Measurements from ENCODE around the gene ZBTB16. TPM values are rescaled to one million over a fixed set of nuclear protein-coding genes. Genes with fewer than 3 reads are reported as not detected.

Gene ZBTB16
- total and polyA plus RNA-seq, 7 donors = 9.9 to 197 (median 99.5) TPM

GRCh38 chr11:114121138-114121537, 61.6 kb downstream of the ZBTB16 start:
- 95% methylated on average over 6 of the region's 6 CpGs for WGBS, 2 donors
- Histone ChIP-seq H3K4me1 (peaks cover 0 to 86% (median 76%) of the 10 kb centered on the region in 4 donors), H3K27ac (peak overlapping the region; percentile 31 to 71 (median 48))

GRCh38 chr11:114121804-114122504, 62.4 kb downstream of the ZBTB16 start:
- Histone ChIP-seq H3K4me1 (peaks cover 0 to 88% (median 79%) of the 10 kb centered on the region in 4 donors), H3K27me3 (no peaks in the 10 kb centered on the region), H3K27ac (peak overlapping the region; percentile 31 to 71 (median 48)), H3K4me3 (no peak overlapping the region), H3K9me3 (no peaks in the 10 kb centered on the region), H3K36me3 (peaks cover 0 to 45% (median 4%) of the 10 kb centered on the region in 4 donors)
- intact Hi-C loops (cut with DNase I) = no loop called here
- DNase-seq = peak; percentile 59
- 54 to 71% methylated on average over 6 of the region's 6 CpGs for WGBS, 2 donors
- TF ChIP-seq POLR2A (IDR thresholded peaks at IDR 0.05) (no peak), POLR2AphosphoS5 (IDR thresholded peaks at IDR 0.05) (peak in 1 of 4 donors; percentile 8), EP300 (IDR thresholded peaks at IDR 0.05) (peak in 2 of 4 donors; percentile 39 to 50), CTCF (IDR thresholded peaks at IDR 0.05) (no peak)

More at GRCh38 chr11:114121138-114121537, 61.6 kb downstream of the ZBTB16 start:
- Histone ChIP-seq H3K27me3 (no peaks in the 10 kb centered on the region), H3K36me3 (peaks cover 0 to 37% (median 4%) of the 10 kb centered on the region in 4 donors), H3K4me3 (no peak overlapping the region), H3K9me3 (no peaks in the 10 kb centered on the region)
- intact Hi-C loops (cut with DNase I) = no loop called here
- TF ChIP-seq POLR2A (IDR thresholded peaks at IDR 0.05) = no peak
- no peak for TF ChIP-seq EP300 (IDR thresholded peaks at IDR 0.05)
- TF ChIP-seq POLR2AphosphoS5 (IDR thresholded peaks at IDR 0.05) = no peak
- TF ChIP-seq CTCF (IDR thresholded peaks at IDR 0.05) = no peak
- DNase-seq = no peak

- H3K36me3 ChIP-seq = peaks cover 0 to 52% (median 10%) of the 10 kb centered on the region in 4 donors
- intact Hi-C loops (cut with DNase I) = no loop called here
Observed at GRCh38 chr11:114122686-114123085, 63.2 kb downstream of the ZBTB16 start.

GRCh38 chr11:114123692-114124330, 64.3 kb downstream of the ZBTB16 start:
- peak; percentile 58 for DNase-seq
- H3K4me1 ChIP-seq = peaks cover 0 to 96% (median 95%) of the 10 kb centered on the region in 4 donors
- intact Hi-C loops (cut with DNase I) = no loop called here
- WGBS, 2 donors = 96 to 97% methylated on average over 11 of the region's 11 CpGs
- TF ChIP-seq CTCF (IDR thresholded peaks at IDR 0.05) (no peak), POLR2AphosphoS5 (IDR thresholded peaks at IDR 0.05) (no peak), EP300 (IDR thresholded peaks at IDR 0.05) (no peak), POLR2A (IDR thresholded peaks at IDR 0.05) (no peak)
- H3K27me3 ChIP-seq = no peaks in the 10 kb centered on the region
- H3K36me3 ChIP-seq = peaks cover 0 to 56% (median 10%) of the 10 kb centered on the region in 4 donors
- no peaks in the 10 kb centered on the region for H3K9me3 ChIP-seq
- H3K27ac ChIP-seq = peak overlapping the region in 2 of 4 donors; percentile 44 to 71
- H3K4me3 ChIP-seq = no peak overlapping the region

More at GRCh38 chr11:114122686-114123085, 63.2 kb downstream of the ZBTB16 start:
- H3K9me3 ChIP-seq = no peaks in the 10 kb centered on the region
- no peaks in the 10 kb centered on the region for H3K27me3 ChIP-seq
- DNase-seq = no peak
- TF ChIP-seq CTCF (IDR thresholded peaks at IDR 0.05) (no peak), EP300 (IDR thresholded peaks at IDR 0.05) (no peak), POLR2A (IDR thresholded peaks at IDR 0.05) (no peak), POLR2AphosphoS5 (IDR thresholded peaks at IDR 0.05) (no peak)
- no peak overlapping the region for H3K4me3 ChIP-seq
- peak overlapping the region; percentile 31 to 71 (median 48) for H3K27ac ChIP-seq
- H3K4me1 ChIP-seq = peaks cover 0 to 93% (median 84%) of the 10 kb centered on the region in 4 donors
- WGBS, 2 donors = 79 to 91% methylated on average over 4 of the region's 4 CpGs

Data from sigmoid colon (tissue), 7 donors.